ENCODE measurements around the gene TMEFF1.

The TMEFF1 gene

GRCh38 chr9:100447041-100447440 is 25.9 kb upstream of the TMEFF1 start:
- no peak for DNase-seq (ENCODE audit: low spot score)

GRCh38 chr9:100448266-100448665 is 24.7 kb upstream of the TMEFF1 start:
- DNase-seq (ENCODE audit: low spot score), result no peak

GRCh38 chr9:100449420-100449819 is 23.5 kb upstream of the TMEFF1 start:
- no peak for DNase-seq (ENCODE audit: low spot score)

- no peak for DNase-seq (ENCODE audit: low spot score)
Observed at GRCh38 chr9:100452894-100453293, 20.1 kb upstream of the TMEFF1 start.

- peak; percentile 34 for DNase-seq (ENCODE audit: low spot score)
Observed at GRCh38 chr9:100455470-100455869, 17.5 kb upstream of the TMEFF1 start.

GRCh38 chr9:100457517-100457916 is 15.4 kb upstream of the TMEFF1 start:
- DNase-seq (ENCODE audit: low spot score), result no peak

- no peak for DNase-seq (ENCODE audit: low spot score)
Observed at GRCh38 chr9:100459963-100460362, 13.0 kb upstream of the TMEFF1 start.

GRCh38 chr9:100465274-100465673 is 7.7 kb upstream of the TMEFF1 start:
- DNase-seq (ENCODE audit: low spot score), result no peak

GRCh38 chr9:100465761-100466160 is 7.2 kb upstream of the TMEFF1 start:
- no peak for DNase-seq (ENCODE audit: low spot score)

- DNase-seq (ENCODE audit: low spot score), result no peak
Observed at GRCh38 chr9:100466171-100466828, 6.6 kb upstream of the TMEFF1 start.

GRCh38 chr9:100466829-100467221 is 6.1 kb upstream of the TMEFF1 start:
- DNase-seq (ENCODE audit: low spot score), result no peak

GRCh38 chr9:100468041-100468440 is 4.9 kb upstream of the TMEFF1 start:
- DNase-seq (ENCODE audit: low spot score), result no peak

- no peak for DNase-seq (ENCODE audit: low spot score)
Observed at GRCh38 chr9:100472268-100472667, 681 bp upstream of the TMEFF1 start.

- DNase-seq (ENCODE audit: low spot score), result peak; percentile 37
Observed at GRCh38 chr9:100473276-100474081, 530 bp downstream of the TMEFF1 start.

GRCh38 chr9:100474082-100474923 is 1.4 kb downstream of the TMEFF1 start:
- no peak for DNase-seq (ENCODE audit: low spot score)

GRCh38 chr9:100474924-100475276 is 2.0 kb downstream of the TMEFF1 start:
- no peak for DNase-seq (ENCODE audit: low spot score)

GRCh38 chr9:100477241-100477640 is 4.3 kb downstream of the TMEFF1 start:
- DNase-seq (ENCODE audit: low spot score), result no peak

GRCh38 chr9:100478192-100478591 is 5.2 kb downstream of the TMEFF1 start:
- DNase-seq (ENCODE audit: low spot score), result no peak

GRCh38 chr9:100479820-100480219 is 6.9 kb downstream of the TMEFF1 start:
- DNase-seq (ENCODE audit: low spot score), result no peak

- DNase-seq (ENCODE audit: low spot score), result no peak
Observed at GRCh38 chr9:100485196-100485595, 12.2 kb downstream of the TMEFF1 start.

- no peak for DNase-seq (ENCODE audit: low spot score)
Observed at GRCh38 chr9:100486479-100487176, 13.7 kb downstream of the TMEFF1 start.

GRCh38 chr9:100488177-100488576 is 15.2 kb downstream of the TMEFF1 start:
- DNase-seq (ENCODE audit: low spot score), result no peak

Measured in hepatic stellate cell (primary cell).